Heart left ventricle (tissue), 16 donors: ENCODE measurements around the gene XPOT. TPM values are rescaled to one million over a fixed set of nuclear protein-coding genes. Genes with fewer than 3 reads are reported as not detected.

ENCODE experiments used
- ATAC-seq, 4 donors: fragments of 200-7000 bp; cut with Tn5 transposase; one replicate each; pipeline ENCODE4 v1.9.1; 2020 to 2022; ENCODE audit warnings: moderate library complexity in 4 of 4, mild to moderate bottlenecking in 3 of 4, moderate number of reproducible peaks in 1 of 4
- DNase-seq, 5 donors: peaks; one replicate each; pipeline ENCODE4 v3.0.0-alpha.2; 2020
- H3K27ac ChIP-seq, 12 donors: fragments of 200-600 bp; sonication (generic) in 4 of 12; one replicate each; pipeline versions ENCODE4 v1.5.0 to v1.8.0; 2016 to 2022; ENCODE audit warnings: mild to moderate bottlenecking in 2 of 12
- H3K27me3 ChIP-seq, 9 donors: fragments of 200-600 bp; sonication (generic) in 2 of 9; one replicate each; pipeline versions ENCODE4 v1.5.1 to v1.8.0; 2016 to 2022; ENCODE audit warnings: mild to moderate bottlenecking in 3 of 9
- H3K36me3 ChIP-seq, 9 donors: fragments of 200-600 bp; sonication (generic) in 2 of 9; one replicate each; pipeline versions ENCODE4 v1.5.0 to v1.8.0; 2018 to 2022; ENCODE audit warnings: mild to moderate bottlenecking in 2 of 9
- H3K4me1 ChIP-seq, 12 donors: fragments of 200-600 bp; sonication (generic) in 4 of 12; one replicate each; pipeline versions ENCODE4 v1.5.0 to v1.8.0; 2016 to 2022; ENCODE audit warnings: mild to moderate bottlenecking in 3 of 12
- H3K4me3 ChIP-seq, 12 donors: fragments of 200-600 bp; sonication (generic) in 4 of 12; one replicate each; pipeline versions ENCODE4 v1.5.0 to v1.8.0; 2017 to 2022; ENCODE audit warnings: mild to moderate bottlenecking in 9 of 12, moderate library complexity in 4 of 12
- H3K9me3 ChIP-seq, 12 donors: fragments of 200-600 bp; sonication (generic) in 4 of 12; one replicate each; pipeline versions ENCODE4 v1.5.0 to v1.8.0; 2016 to 2022; ENCODE audit warnings: mild to moderate bottlenecking in 1 of 12
- POLR2A ChIP-seq, 2 donors: fragments of 450-650 bp; IDR thresholded peaks; one replicate each; pipeline ENCODE4 v1.6.1; 2017; ENCODE audit warnings: antibody characterized with exemption in 2 of 2, mild to moderate bottlenecking in 2 of 2, moderate library complexity in 2 of 2
- WGBS, 4 donors: extraction: QIAGEN DNeasy Blood & Tissue Kit in 2 of 4; methylation state at CpG; one replicate each; pipeline versions ENCODE4 v1.1.5 to v1.1.7; 2013 to 2018; 5-methylcytosine and 5-hydroxymethylcytosine counted together
- intact Hi-C, 10 donors: fragments of 100-400 bp; cut with DNase I; formaldehyde crosslinking; loops; one replicate each; pipeline versions ENCODE4 v1.11.1 to v1.14.2; 2022
- polyA plus RNA-seq, 2 donors: library from polyadenylated mRNA; stranded (reverse); fragments of 200-250 nt; gene quantifications; one replicate each; pipeline ENCODE4 v1.2.3, GENCODE V29; 2013
- total RNA-seq, 9 donors: library from RNA; depleted of rRNA in 2 of 9; stranded (reverse); fragments of >200 nt in 2 of 9; fragmentation: NEBNext Ultra II Directional in 3 of 9; extraction: Animal tissue kit (Norgen Biotek cat#: 25700) in 3 of 9; gene quantifications; one replicate each; pipeline versions ENCODE4 v1.1.0 to v1.2.4, GENCODE V29; 2016 to 2023
- TF ChIP-seq, protein P1 (sequence below), 12 donors: fragments of 200-600 bp; sonication (generic) in 4 of 12; IDR thresholded peaks; one replicate each; pipeline versions ENCODE4 v1.5.0 to v1.8.0; 2018 to 2022; ENCODE audit warnings: antibody characterized with exemption in 12 of 12, mild to moderate bottlenecking in 5 of 12
- donor health status: ischemic (EF 13 %, LVEDD 7.1; RV severe dilation, severe dysfunction).
- donor health status: healthy with polysubstance abuse.
- donor health status: DM: no; HTN: yes; CAD: no.
- donor health status: DM: no; HTN: no; CAD: no.
- donor health status: ischemic (EF 25% LVEDD 6.9; RV normal size, moderate dysfunction).
- donor health status: ischemic (EF 25% LVEDD 5.7; RV mildly dilated, moderate dysfunction).
- donor health status: healthy.
- donor health status: DM: yes; HTN: yes; CAD: no.
- donor health status: ischemic (EF 35%, LVEDD 5.7; RV mildly dilated, moderate dysfunction).
- donor health status: nonischemic (EF 11% LVEDD 7.7; RV severe dilation, severe dysfunction).
- donor health status: DM: yes; HTN: yes; CAD: no.
- donor health status: PGD.
- donor health status: ischemic (EF 29% LVEDD 5.4; RV normal size, mild dysfunction).
- donor health status: nonischemic (EF 23%, LVEDD 6.1; RV moderate dilation, normal function).

Gene XPOT
- total and polyA plus RNA-seq, 11 donors, result 6.3 to 37.6 (median 22.0) TPM

DNA sequence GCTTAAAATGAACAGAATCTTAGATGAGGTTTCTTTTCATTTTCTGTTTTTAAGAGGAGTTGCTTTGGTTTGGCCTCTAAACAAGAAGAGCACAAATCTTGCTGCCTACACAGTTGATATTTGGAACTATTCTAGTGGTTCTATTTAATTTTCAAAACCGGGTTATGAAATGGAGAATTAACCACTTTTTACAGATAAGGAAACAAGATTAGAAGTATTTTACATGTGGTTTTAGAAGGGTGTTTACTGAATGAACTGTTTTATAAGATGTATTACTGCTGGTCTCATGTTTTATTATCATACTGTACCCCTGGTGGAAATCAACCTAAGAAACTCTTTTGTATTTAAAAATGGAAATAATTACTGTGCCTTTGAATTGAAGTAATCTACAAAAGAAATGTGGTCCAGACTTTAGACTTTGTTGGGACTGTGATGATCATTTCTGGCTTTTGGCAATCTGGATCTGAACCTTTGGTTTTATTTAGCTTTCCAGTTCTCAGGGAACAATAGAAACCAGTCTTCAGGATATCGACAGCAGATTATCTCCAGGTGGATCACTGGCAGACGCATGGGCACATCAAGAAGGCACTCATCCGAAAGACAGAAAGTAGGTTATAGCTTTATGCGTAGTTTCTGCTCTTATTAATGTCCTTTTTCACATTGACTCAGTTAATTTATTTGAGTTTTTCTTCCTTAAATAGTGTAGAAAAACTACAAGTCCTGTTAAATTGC is 91.0 kb downstream of the XPOT start:
- no peak overlapping the region for H3K27ac ChIP-seq
- peaks cover 0 to 6% (median 0%) of the 10 kb centered on the region in 12 donors for H3K4me1 ChIP-seq
- H3K36me3 ChIP-seq, result peaks cover 0 to 100% (median 99%) of the 10 kb centered on the region in 9 donors
- H3K27me3 ChIP-seq, result no peaks in the 10 kb centered on the region
- no peak for TF ChIP-seq POLR2A (IDR thresholded peaks at IDR 0.05)
- TF ChIP-seq, protein P1, sequence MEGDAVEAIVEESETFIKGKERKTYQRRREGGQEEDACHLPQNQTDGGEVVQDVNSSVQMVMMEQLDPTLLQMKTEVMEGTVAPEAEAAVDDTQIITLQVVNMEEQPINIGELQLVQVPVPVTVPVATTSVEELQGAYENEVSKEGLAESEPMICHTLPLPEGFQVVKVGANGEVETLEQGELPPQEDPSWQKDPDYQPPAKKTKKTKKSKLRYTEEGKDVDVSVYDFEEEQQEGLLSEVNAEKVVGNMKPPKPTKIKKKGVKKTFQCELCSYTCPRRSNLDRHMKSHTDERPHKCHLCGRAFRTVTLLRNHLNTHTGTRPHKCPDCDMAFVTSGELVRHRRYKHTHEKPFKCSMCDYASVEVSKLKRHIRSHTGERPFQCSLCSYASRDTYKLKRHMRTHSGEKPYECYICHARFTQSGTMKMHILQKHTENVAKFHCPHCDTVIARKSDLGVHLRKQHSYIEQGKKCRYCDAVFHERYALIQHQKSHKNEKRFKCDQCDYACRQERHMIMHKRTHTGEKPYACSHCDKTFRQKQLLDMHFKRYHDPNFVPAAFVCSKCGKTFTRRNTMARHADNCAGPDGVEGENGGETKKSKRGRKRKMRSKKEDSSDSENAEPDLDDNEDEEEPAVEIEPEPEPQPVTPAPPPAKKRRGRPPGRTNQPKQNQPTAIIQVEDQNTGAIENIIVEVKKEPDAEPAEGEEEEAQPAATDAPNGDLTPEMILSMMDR (IDR thresholded peaks at IDR 0.05), result no peak
- no peaks in the 10 kb centered on the region for H3K9me3 ChIP-seq
- intact Hi-C loops, result loop anchor here in 2 of 10 donors (5.0 to 10.0 kb wide), 2 partner anchors 70 to 73 kb away; no protein-coding TSS in a partner anchor
- ATAC-seq (no peak), DNase-seq (no peak)
- H3K4me3 ChIP-seq, result no peak overlapping the region
- 87 to 90% (median 89%) methylated on average over 5 of the region's 5 CpGs for WGBS, 4 donors

DNA sequence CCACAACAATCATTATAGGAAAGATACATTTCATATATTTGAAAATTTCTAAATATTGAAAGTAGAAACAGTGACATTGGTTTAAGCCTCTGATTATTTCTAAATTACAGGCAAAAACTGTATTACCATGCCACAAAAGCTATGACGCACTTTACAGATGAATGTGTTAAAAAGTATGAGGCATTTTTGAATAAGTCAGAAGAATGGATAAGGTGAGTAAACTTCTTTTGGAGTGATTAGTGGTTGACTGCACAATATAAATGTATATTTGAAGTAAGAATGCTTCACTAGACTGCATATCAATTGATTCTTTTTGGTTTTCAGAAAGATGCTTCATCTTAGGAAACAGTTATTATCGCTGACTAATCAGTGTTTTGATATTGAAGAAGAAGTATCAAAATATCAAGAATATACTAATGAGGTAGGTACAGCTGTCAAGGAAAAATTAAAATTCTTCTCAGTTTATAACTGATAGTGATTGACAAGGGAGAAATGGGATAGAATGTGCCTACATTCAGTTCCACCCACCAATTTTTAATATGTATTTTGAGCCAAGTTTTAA is 92.7 kb downstream of the XPOT start:
- 96 to 98% (median 97%) methylated on average over 2 of the region's 2 CpGs for WGBS, 4 donors
- no peak overlapping the region for H3K4me3 ChIP-seq

DNA sequence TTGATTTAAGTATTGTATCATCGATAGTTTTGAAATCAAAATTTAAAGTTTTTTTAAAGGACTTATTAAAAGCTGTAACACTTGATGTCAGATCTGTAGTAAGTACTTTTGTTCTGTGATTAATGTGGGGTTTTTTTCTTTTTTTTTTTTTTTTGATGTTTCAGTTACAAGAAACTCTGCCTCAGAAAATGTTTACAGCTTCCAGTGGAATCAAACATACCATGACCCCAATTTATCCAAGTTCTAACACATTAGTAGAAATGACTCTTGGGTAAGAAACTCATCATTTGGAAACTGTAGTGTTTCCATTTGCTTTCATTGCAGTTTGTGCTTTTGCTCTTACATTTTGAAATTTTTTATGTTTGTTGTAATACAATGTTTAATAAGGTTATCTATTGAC is 93.3 kb downstream of the XPOT start:
- H3K4me1 ChIP-seq, result peaks cover 0 to 6% (median 0%) of the 10 kb centered on the region in 12 donors
- no peaks in the 10 kb centered on the region for H3K27me3 ChIP-seq
- H3K4me3 ChIP-seq, result no peak overlapping the region
- intact Hi-C loops, result loop anchor here in 1 of 10 donors (10.0 kb wide), 1 partner anchor 73 kb away; no protein-coding TSS in a partner anchor
- WGBS, 4 donors, result 95 to 97% (median 96%) methylated on average over 1 of the region's 1 CpG
- DNase-seq (no peak), ATAC-seq (no peak)
- H3K27ac ChIP-seq, result no peak overlapping the region
- TF ChIP-seq, protein P1 (IDR thresholded peaks at IDR 0.05), result no peak
- TF ChIP-seq POLR2A (IDR thresholded peaks at IDR 0.05), result no peak
- H3K36me3 ChIP-seq, result peaks cover 0 to 100% (median 93%) of the 10 kb centered on the region in 9 donors
- H3K9me3 ChIP-seq, result no peaks in the 10 kb centered on the region

More for the DNA sequence above, 92.7 kb downstream of the XPOT start:
- ATAC-seq (no peak), DNase-seq (no peak)
- intact Hi-C loops, result loop anchor here in 1 of 10 donors (10.0 kb wide), 1 partner anchor 72 kb away; no protein-coding TSS in a partner anchor
- H3K36me3 ChIP-seq, result peaks cover 0 to 100% (median 96%) of the 10 kb centered on the region in 9 donors
- TF ChIP-seq, protein P1 (IDR thresholded peaks at IDR 0.05), result no peak
- no peak for TF ChIP-seq POLR2A (IDR thresholded peaks at IDR 0.05)
- no peaks in the 10 kb centered on the region for H3K9me3 ChIP-seq
- peaks cover 0 to 6% (median 0%) of the 10 kb centered on the region in 12 donors for H3K4me1 ChIP-seq
- no peak overlapping the region for H3K27ac ChIP-seq
- no peaks in the 10 kb centered on the region for H3K27me3 ChIP-seq

DNA sequence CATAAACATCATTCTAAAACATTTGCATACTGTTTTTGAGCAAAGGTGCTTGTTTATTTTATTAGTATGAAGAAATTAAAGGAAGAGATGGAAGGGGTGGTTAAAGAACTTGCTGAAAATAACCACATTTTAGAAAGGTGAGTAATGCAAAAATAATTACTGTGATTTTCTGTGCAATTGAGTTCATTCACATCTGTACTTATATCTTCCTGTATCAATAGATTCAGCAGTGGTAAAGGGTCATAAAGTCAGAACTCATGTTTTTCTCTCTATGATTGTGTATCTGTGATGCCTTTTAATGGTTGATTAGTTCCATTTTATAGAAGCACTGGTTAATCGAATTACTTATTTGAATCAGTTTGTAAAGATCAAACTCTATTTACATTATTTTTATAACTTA is 93.7 kb downstream of the XPOT start:
- 89 to 95% (median 93%) methylated on average over 1 of the region's 1 CpG for WGBS, 4 donors
- intact Hi-C loops, result loop anchor here in 1 of 10 donors (10.0 kb wide), 1 partner anchor 73 kb away; no protein-coding TSS in a partner anchor
- DNase-seq, result no peak
- no peak overlapping the region for H3K27ac ChIP-seq
- H3K36me3 ChIP-seq, result peaks cover 0 to 100% (median 91%) of the 10 kb centered on the region in 9 donors
- H3K27me3 ChIP-seq, result no peaks in the 10 kb centered on the region
- TF ChIP-seq, protein P1 (IDR thresholded peaks at IDR 0.05), result no peak
- TF ChIP-seq POLR2A (IDR thresholded peaks at IDR 0.05), result no peak
- H3K4me1 ChIP-seq, result peaks cover 0 to 6% (median 0%) of the 10 kb centered on the region in 12 donors
- H3K9me3 ChIP-seq, result no peaks in the 10 kb centered on the region
- no peak overlapping the region for H3K4me3 ChIP-seq
- ATAC-seq, result no peak
